K562 (cell line): ENCODE results near the gene STIL. TPM values are rescaled to one million over a fixed set of nuclear protein-coding genes. Genes with fewer than 3 reads are reported as not detected.

Source experiments
- FOSL1 ChIP-seq: fragments of 200-800 bp; sonication (Bioruptor generic); conservative IDR thresholded peaks from 2 replicates; pipeline ENCODE4 v1.6.1; 2016; ENCODE audit warnings: missing genetic modification characterization, missing compliant biosample characterization
- FOXA3 ChIP-seq, 2 experiments: fragments of 450-650 bp in 1 of 2; sonication (generic) in 1 of 2; formaldehyde crosslinking; IDR thresholded peaks in 1 of 2; conservative IDR thresholded peaks in 1 of 2; 2 replicates each; pipeline versions ENCODE4 v1.4.0 to v1.8.0; 2020 to 2022; ENCODE audit warnings: mild to moderate bottlenecking in 2 of 2, missing genetic modification reagents in 1 of 2
- FOXM1 ChIP-seq, 2 experiments: fragments of 450-650 bp in 1 of 2; sonication (generic) in 1 of 2; formaldehyde crosslinking in 1 of 2; IDR thresholded peaks; 2 replicates each; pipeline versions ENCODE4 v1.6.1 to v1.9.0; 2017 to 2022; ENCODE audit warnings: low read depth in 2 of 2, mild to moderate bottlenecking in 2 of 2, missing genetic modification reagents in 1 of 2, moderate library complexity in 1 of 2
- LEF1 ChIP-seq: fragments of 450-650 bp; IDR thresholded peaks from 2 replicates; pipeline ENCODE4 v1.6.1; 2016; ENCODE audit warnings: mild to moderate bottlenecking
- NONO ChIP-seq, 2 experiments: fragments of 200-400 bp in 1 of 2; fragments of 450-650 bp in 1 of 2; formaldehyde crosslinking in 1 of 2; IDR thresholded peaks; 2 replicates each; pipeline ENCODE4 v1.6.1; 2017; ENCODE audit warnings: low read depth in 2 of 2, mild to moderate bottlenecking in 2 of 2, moderate library complexity in 2 of 2, low read length in 1 of 2
- PML ChIP-seq: IDR thresholded peaks from 2 replicates; pipeline ENCODE4 v1.6.1; 2012; ENCODE audit warnings: low read length, inconsistent platforms
- POLR2AphosphoS5 ChIP-seq: IDR thresholded peaks from 2 replicates; pipeline ENCODE4 v1.6.1; 2011; ENCODE audit warnings: mild to moderate bottlenecking, low read depth, low read length, moderate library complexity; ENCODE audit not compliant: control insufficient read depth, insufficient read depth
- POLR2B ChIP-seq: fragments of 450-650 bp; IDR thresholded peaks from 2 replicates; pipeline ENCODE4 v1.6.1; 2018; ENCODE audit warnings: low read depth; ENCODE audit not compliant: partially characterized antibody
- RBM22 ChIP-seq: fragments of 200-400 bp; formaldehyde crosslinking; IDR thresholded peaks from 2 replicates; pipeline ENCODE4 v1.6.1; 2018; ENCODE audit warnings: low read length, low read depth; ENCODE audit not compliant: poor library complexity, severe bottlenecking
- RCOR1 ChIP-seq, 2 experiments: IDR thresholded peaks; 2 replicates each; pipeline ENCODE4 v1.6.1; 2012; ENCODE audit warnings: low read depth in 2 of 2, low read length in 2 of 2, borderline replicate concordance in 1 of 2, improper control_type of control experiment in 1 of 2
- SRF ChIP-seq, 2 experiments: fragments of 250-450, 450-650 bp in 1 of 2; sonication (Bioruptor Pico) in 1 of 2; sonication (generic) in 1 of 2; formaldehyde crosslinking; IDR thresholded peaks; 2 replicates each; pipeline versions ENCODE4 v1.5.0 to v1.5.1; 2020 to 2022; ENCODE audit warnings: mild to moderate bottlenecking in 1 of 2, missing genetic modification reagents in 1 of 2
- ZKSCAN1 ChIP-seq: fragments of 150-350 bp; IDR thresholded peaks from 2 replicates; pipeline ENCODE4 v1.6.1; 2016; ENCODE audit warnings: low read depth, low read length
- ZNF431 ChIP-seq: sonication (generic); formaldehyde crosslinking; IDR thresholded peaks from 2 replicates; pipeline ENCODE4 v1.8.0; 2022; ENCODE audit warnings: mild to moderate bottlenecking, missing genetic modification reagents
- polyA plus RNA-seq, 8 experiments: library from polyadenylated mRNA; depleted of rRNA in 4 of 8; stranded (reverse) in 5 of 8; unstranded in 3 of 8; fragments of >200 nt; fragmentation: Nextera tagmentation in 2 of 8; fragmentation: Illumina TruSeq in 1 of 8; extraction: Ambion mirVana in 2 of 8; extraction: Trizol in 1 of 8; gene quantifications; 2 replicates each; pipeline versions ENCODE4 v1.2.1 to v1.2.3, GENCODE V29; 2011 to 2014; ENCODE audit warnings: inconsistent platforms in 1 of 8, missing spikeins in 1 of 8
- total RNA-seq, 7 experiments: library from RNA; depleted of rRNA in 6 of 7; stranded (reverse); fragments of >200 nt in 6 of 7; fragmentation: Illumina TruSeq in 2 of 7; extraction: Trizol in 2 of 7; gene quantifications; 2 replicates each; pipeline versions ENCODE4 v1.2.1 to v1.2.3, GENCODE V29; 2011 to 2021; ENCODE audit warnings: low replicate concordance in 1 of 7
- TF ChIP-seq, protein P1 (sequence below): fragments of 250-450 bp; sonication (Bioruptor Pico); IDR thresholded peaks from 2 replicates; pipeline ENCODE4 v1.6.1; 2021; ENCODE audit warnings: mild to moderate bottlenecking
- TF ChIP-seq, protein P2 (sequence below): fragments of 450-650 bp; formaldehyde crosslinking; IDR thresholded peaks from 2 replicates; pipeline ENCODE4 v1.4.0; 2020; ENCODE audit warnings: mild to moderate bottlenecking, mixed read lengths
- TF ChIP-seq, protein P3 (sequence below), 2 experiments: fragments of 200-800 bp in 1 of 2; sonication (Bioruptor generic) in 1 of 2; sonication (generic) in 1 of 2; formaldehyde crosslinking in 1 of 2; IDR thresholded peaks in 1 of 2; conservative IDR thresholded peaks in 1 of 2; 2 replicates each; pipeline versions ENCODE4 v1.5.0 to v1.6.1; 2016 to 2020; ENCODE audit warnings: missing compliant biosample characterization in 1 of 2, missing genetic modification characterization in 1 of 2, missing genetic modification reagents in 1 of 2
- TF ChIP-seq, protein P4 (sequence below), 3 experiments: IDR thresholded peaks in 2 of 3; conservative IDR thresholded peaks in 1 of 3; 2 replicates each; pipeline ENCODE4 v1.5.1; 2011 to 2012; ENCODE audit warnings: low read length in 3 of 3, mild to moderate bottlenecking in 3 of 3, control low read depth in 2 of 3, improper control_type of control experiment in 1 of 3, inconsistent platforms in 1 of 3, low read depth in 1 of 3, mixed read lengths in 1 of 3, moderate library complexity in 1 of 3; ENCODE audit not compliant: insufficient read depth in 2 of 3
- TF ChIP-seq, protein P5 (sequence below): fragments of 450-650 bp; formaldehyde crosslinking; IDR thresholded peaks from 2 replicates; pipeline ENCODE4 v1.4.0; 2020; ENCODE audit warnings: mild to moderate bottlenecking, moderate library complexity

STIL gene
- total and polyA plus RNA-seq, 9 of the 15 experiments (the other 6 are each of a cell fraction or from before 2014, with no cell fraction given): 10.5 to 77.4 (median 39.6) TPM

DNA sequence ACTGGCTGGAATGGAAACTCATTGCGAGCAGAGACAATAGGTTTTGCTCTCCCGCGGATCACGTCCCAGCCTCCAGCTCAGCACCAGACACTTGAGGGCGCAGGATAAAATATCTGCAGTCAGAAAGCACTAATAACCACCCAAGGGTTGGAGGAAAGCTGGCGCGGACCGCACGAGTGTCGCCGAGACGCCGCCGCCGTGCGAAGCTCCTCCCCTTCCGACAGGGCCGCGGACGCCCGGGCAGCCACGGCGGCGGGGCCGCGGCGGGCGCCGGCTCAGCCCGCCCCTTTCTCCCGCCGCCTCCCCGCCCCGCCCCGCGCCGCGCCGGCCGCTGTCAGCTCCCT lies 19.6 kb upstream of the STIL start, which contains the start of gene CMPK1 (continued):
- TF ChIP-seq, protein P1, sequence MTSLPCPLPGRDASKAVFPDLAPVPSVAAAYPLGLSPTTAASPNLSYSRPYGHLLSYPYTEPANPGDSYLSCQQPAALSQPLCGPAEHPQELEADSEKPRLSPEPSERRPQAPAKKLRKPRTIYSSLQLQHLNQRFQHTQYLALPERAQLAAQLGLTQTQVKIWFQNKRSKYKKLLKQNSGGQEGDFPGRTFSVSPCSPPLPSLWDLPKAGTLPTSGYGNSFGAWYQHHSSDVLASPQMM (CRISPR knock-in tag): no peak
- TF ChIP-seq FOXM1 (IDR thresholded peaks at IDR 0.05; ENCODE audit: low read depth): no peak
- 0 out of 2 replicates have a peak, but pooled peaks have one; percentile 16 for TF ChIP-seq FOXM1 (CRISPR knock-in tag; IDR thresholded peaks at IDR 0.05; ENCODE audit: low read depth)
- TF ChIP-seq FOSL1 (tag): no peak; the same call in 1 of the 2 replicates
- TF ChIP-seq LEF1: 0 out of 2 replicates have a peak, but pooled peaks have one; percentile 37
- TF ChIP-seq, protein P2, sequence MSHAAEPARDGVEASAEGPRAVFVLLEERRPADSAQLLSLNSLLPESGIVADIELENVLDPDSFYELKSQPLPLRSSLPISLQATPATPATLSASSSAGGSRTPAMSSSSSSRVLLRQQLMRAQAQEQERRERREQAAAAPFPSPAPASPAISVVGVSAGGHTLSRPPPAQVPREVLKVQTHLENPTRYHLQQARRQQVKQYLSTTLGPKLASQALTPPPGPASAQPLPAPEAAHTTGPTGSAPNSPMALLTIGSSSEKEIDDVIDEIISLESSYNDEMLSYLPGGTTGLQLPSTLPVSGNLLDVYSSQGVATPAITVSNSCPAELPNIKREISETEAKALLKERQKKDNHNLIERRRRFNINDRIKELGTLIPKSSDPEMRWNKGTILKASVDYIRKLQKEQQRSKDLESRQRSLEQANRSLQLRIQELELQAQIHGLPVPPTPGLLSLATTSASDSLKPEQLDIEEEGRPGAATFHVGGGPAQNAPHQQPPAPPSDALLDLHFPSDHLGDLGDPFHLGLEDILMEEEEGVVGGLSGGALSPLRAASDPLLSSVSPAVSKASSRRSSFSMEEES (CRISPR knock-in tag): no peak
- TF ChIP-seq ZNF431: no peak
- peak in 1 of 2 experiments; percentile 14; a peak in 1 of 4 replicates for TF ChIP-seq SRF (CRISPR knock-in tag; IDR thresholded peaks at IDR 0.05)
- 0 out of 2 replicates have a peak, but pooled peaks have one; percentile 10 for TF ChIP-seq ZKSCAN1
- TF ChIP-seq, protein P3, sequence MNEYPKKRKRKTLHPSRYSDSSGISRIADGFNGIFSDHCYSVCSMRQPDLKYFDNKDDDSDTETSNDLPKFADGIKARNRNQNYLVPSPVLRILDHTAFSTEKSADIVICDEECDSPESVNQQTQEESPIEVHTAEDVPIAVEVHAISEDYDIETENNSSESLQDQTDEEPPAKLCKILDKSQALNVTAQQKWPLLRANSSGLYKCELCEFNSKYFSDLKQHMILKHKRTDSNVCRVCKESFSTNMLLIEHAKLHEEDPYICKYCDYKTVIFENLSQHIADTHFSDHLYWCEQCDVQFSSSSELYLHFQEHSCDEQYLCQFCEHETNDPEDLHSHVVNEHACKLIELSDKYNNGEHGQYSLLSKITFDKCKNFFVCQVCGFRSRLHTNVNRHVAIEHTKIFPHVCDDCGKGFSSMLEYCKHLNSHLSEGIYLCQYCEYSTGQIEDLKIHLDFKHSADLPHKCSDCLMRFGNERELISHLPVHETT (CRISPR knock-in tag; conservative IDR thresholded peaks at IDR 0.05 in 1 of 2, IDR thresholded peaks at IDR 0.05 in 1 of 2): peak in 1 of 2 experiments; percentile 97; a peak in 2 of 4 replicates
- TF ChIP-seq RCOR1 (IDR thresholded peaks at IDR 0.05; ENCODE audit: borderline replicate concordance in 1 of 2, low read depth in 2 of 2, low read length in 2 of 2): no peak
- TF ChIP-seq POLR2AphosphoS5: peak; percentile 83
- TF ChIP-seq, protein P4, sequence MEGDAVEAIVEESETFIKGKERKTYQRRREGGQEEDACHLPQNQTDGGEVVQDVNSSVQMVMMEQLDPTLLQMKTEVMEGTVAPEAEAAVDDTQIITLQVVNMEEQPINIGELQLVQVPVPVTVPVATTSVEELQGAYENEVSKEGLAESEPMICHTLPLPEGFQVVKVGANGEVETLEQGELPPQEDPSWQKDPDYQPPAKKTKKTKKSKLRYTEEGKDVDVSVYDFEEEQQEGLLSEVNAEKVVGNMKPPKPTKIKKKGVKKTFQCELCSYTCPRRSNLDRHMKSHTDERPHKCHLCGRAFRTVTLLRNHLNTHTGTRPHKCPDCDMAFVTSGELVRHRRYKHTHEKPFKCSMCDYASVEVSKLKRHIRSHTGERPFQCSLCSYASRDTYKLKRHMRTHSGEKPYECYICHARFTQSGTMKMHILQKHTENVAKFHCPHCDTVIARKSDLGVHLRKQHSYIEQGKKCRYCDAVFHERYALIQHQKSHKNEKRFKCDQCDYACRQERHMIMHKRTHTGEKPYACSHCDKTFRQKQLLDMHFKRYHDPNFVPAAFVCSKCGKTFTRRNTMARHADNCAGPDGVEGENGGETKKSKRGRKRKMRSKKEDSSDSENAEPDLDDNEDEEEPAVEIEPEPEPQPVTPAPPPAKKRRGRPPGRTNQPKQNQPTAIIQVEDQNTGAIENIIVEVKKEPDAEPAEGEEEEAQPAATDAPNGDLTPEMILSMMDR (IDR thresholded peaks at IDR 0.05 in 2 of 3, conservative IDR thresholded peaks at IDR 0.05 in 1 of 3; ENCODE audit: insufficient read depth in 2 of 3, low read depth in 1 of 3, low read length in 3 of 3): peak; percentile 13 to 52 (median 25); a peak in 2 of 6 replicates
- TF ChIP-seq, protein P5, sequence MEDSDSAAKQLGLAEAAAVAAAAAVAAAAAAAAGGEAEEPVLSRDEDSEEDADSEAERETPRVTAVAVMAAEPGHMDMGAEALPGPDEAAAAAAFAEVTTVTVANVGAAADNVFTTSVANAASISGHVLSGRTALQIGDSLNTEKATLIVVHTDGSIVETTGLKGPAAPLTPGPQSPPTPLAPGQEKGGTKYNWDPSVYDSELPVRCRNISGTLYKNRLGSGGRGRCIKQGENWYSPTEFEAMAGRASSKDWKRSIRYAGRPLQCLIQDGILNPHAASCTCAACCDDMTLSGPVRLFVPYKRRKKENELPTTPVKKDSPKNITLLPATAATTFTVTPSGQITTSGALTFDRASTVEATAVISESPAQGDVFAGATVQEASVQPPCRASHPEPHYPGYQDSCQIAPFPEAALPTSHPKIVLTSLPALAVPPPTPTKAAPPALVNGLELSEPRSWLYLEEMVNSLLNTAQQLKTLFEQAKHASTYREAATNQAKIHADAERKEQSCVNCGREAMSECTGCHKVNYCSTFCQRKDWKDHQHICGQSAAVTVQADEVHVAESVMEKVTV: 0 out of 2 replicates have a peak, but pooled peaks have one; percentile 5
- TF ChIP-seq PML: peak; percentile 82
- peak in 1 of 2 experiments; percentile 79; a peak in 1 of 4 replicates for TF ChIP-seq FOXA3 (CRISPR knock-in tag; conservative IDR thresholded peaks at IDR 0.05 in 1 of 2, IDR thresholded peaks at IDR 0.05 in 1 of 2)
- no peak for TF ChIP-seq RBM22
- peak in 1 of 2 experiments; percentile 49; a peak in 1 of 4 replicates for TF ChIP-seq NONO (IDR thresholded peaks at IDR 0.05; ENCODE audit: low read depth in 2 of 2, low read length in 1 of 2)
- peak; percentile 80 for TF ChIP-seq POLR2B
